Urinary bladder (tissue), 4 donors: Measurements from ENCODE around the gene HEATR1. TPM values are rescaled to one million over a fixed set of nuclear protein-coding genes. Genes with fewer than 3 reads are reported as not detected.

Source experiments
- DNase-seq: peaks from one replicate; pipeline ENCODE4 v3.0.0-alpha.2; 2015; ENCODE audit errors: extremely low spot score
- H3K27ac ChIP-seq: one replicate; pipeline ENCODE4 v1.5.1; 2013; ENCODE audit warnings: low read depth, mild to moderate bottlenecking, moderate library complexity
- H3K36me3 ChIP-seq: one replicate; pipeline ENCODE4 v1.6.1; 2013; ENCODE audit warnings: mild to moderate bottlenecking, moderate library complexity; ENCODE audit not compliant: insufficient read depth
- H3K4me1 ChIP-seq: one replicate; pipeline ENCODE4 v1.6.1; 2013; ENCODE audit warnings: mild to moderate bottlenecking, moderate library complexity; ENCODE audit not compliant: insufficient read depth
- H3K4me3 ChIP-seq: one replicate; pipeline ENCODE4 v1.5.1; 2013; ENCODE audit warnings: low read depth, low read length
- WGBS: extraction: QIAGEN DNeasy Blood & Tissue Kit; methylation state at CpG from one replicate; pipeline ENCODE4 v1.1.7; 2013; 5-methylcytosine and 5-hydroxymethylcytosine counted together
- polyA plus RNA-seq: library from polyadenylated mRNA; stranded (reverse); fragments of 200-250 nt; gene quantifications from one replicate; pipeline ENCODE4 v1.2.3, GENCODE V29; 2013
- total RNA-seq: library from RNA; depleted of rRNA; stranded (reverse); fragments of >200 nt; gene quantifications from one replicate; pipeline ENCODE4 v1.2.3, GENCODE V29; 2014
- donor health status: healthy with polysubstance abuse.
- donor health status: healthy.

The HEATR1 gene
- total and polyA plus RNA-seq, 2 donors, result 7.7 to 45.9 TPM

DNA sequence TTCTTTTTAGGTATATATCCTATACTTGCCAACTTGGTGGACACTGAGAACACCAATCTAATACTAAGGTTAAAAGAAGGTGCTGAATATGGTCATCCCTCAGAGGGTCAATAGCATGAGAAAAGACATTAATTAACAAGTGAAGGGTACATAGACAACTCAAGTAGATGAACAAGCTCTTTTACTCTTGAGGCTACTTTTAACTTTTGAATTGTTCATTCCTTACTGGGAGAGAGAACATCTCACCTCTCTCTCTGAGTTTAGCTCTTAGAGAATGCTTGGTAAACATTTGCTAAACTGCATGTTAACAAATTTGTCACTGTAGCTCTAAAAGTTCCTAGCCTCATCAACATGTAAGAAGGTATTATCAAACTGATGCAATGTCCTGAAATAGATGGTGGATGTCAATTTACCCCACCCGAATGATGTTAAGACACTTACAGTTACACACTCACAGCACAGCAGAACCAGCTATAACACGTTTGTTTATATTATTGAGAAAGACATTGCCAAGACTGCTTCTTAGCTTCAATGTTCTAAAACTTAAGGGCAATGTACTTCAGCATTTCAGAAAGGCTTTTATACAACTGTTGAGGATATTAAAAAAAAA, 35.9 kb downstream of the HEATR1 start:
- Histone ChIP-seq H3K27ac (no peak overlapping the region), H3K36me3 (peaks cover 13% of the 10 kb centered on the region), H3K4me1 (no peaks in the 10 kb centered on the region), H3K4me3 (no peak overlapping the region)
- 72% methylated on average over 2 of the region's 2 CpGs for WGBS
- DNase-seq, result no peak

DNA sequence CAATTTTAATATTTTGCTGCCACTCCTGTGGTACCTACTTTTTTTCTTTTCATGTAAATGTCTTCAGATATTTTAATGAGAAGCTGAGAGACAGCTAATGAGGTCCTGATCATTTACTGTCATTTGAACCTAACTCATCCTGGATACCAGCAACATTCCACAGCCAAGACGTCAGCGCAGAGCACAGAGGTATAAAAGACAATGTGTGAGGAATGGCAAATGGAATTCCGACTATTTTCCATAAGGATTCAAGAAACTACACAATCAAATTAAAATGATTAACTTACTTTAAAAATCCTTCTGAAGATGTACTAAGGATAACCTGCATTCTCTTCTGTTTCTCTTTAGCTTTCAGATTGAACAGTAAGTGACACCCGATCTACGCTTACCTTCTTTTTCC, 38.8 kb downstream of the HEATR1 start:
- H3K4me3 ChIP-seq, result no peak overlapping the region
- H3K27ac ChIP-seq, result no peak overlapping the region
- 94% methylated on average over 5 of the region's 5 CpGs for WGBS
- H3K36me3 ChIP-seq, result peaks cover 7% of the 10 kb centered on the region
- H3K4me1 ChIP-seq, result no peaks in the 10 kb centered on the region
- no peak for DNase-seq

DNA sequence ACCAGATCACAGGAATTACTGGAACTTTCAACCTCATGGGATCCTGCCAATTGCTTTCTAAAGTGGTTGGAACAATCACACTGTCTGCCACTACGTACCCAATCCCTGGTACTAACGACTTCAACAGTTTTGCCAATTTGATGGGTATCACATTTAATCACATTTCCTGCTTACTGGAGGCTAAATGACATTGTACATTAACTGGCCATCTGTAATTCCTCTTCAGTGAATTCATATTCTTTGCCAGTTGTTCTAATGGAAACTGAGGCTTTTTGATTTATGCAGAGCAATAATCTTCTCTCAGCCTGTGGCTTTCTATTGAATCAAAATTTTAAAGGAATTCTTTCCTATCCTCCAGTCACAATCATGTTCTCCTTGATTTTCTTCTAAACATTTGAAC, 42.3 kb downstream of the HEATR1 start:
- peaks cover 15% of the 10 kb centered on the region for H3K36me3 ChIP-seq
- 86% methylated on average over 2 of the region's 2 CpGs for WGBS
- H3K4me1 ChIP-seq, result no peaks in the 10 kb centered on the region
- H3K4me3 ChIP-seq, result no peak overlapping the region
- no peak for DNase-seq
- H3K27ac ChIP-seq, result no peak overlapping the region

DNA sequence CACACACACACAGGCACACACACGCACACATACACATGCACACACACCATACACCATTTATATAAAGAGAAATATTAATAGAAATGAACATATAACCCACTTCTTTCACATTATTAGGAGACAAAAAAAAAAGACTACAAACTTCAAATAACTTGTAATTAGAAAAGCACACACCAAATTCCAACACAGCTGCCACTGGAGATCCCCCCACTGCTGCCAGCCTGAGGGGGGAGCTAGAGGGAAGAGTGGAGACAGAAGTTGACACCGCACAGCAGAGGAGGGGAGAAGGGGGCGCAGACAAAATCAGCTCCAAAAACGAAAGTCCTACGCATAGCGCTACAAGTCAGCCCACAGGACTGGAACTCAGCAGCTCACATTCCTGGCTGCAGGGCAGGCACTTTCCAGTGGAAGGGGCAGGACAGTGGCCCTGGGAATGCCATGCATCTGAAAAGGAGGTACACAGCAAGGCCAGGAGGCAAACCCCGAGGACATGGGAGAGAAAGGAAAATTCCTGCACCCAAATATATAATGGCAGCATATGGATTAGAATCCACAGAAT, 44.0 kb downstream of the HEATR1 start:
- DNase-seq, result no peak
- peaks cover 12% of the 10 kb centered on the region for H3K36me3 ChIP-seq
- no peak overlapping the region for H3K4me3 ChIP-seq
- 91% methylated on average over 7 of the region's 7 CpGs for WGBS
- H3K4me1 ChIP-seq, result no peaks in the 10 kb centered on the region
- H3K27ac ChIP-seq, result no peak overlapping the region

DNA sequence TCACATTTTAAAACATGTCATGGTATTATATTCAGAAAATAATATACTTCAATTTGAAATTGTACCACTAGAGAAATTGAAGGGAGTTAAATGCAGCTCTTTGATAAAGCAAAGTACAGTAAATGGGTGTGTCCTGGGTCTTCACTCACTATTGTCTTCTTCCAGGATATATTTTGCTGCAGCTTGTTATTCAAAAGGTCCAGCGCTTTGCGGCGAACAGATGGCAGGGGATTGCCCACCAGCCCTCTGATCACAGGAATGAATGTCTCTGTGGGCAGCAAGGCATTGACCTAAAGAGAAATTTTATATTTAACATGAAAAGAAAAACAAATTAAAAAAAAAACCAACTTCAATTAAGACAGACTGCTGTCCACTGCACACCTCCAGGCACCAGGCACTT, 45.5 kb downstream of the HEATR1 start:
- 99% methylated on average over 3 of the region's 3 CpGs for WGBS
- Histone ChIP-seq H3K27ac (no peak overlapping the region), H3K4me3 (no peak overlapping the region), H3K36me3 (peaks cover 12% of the 10 kb centered on the region), H3K4me1 (no peaks in the 10 kb centered on the region)
- no peak for DNase-seq

DNA sequence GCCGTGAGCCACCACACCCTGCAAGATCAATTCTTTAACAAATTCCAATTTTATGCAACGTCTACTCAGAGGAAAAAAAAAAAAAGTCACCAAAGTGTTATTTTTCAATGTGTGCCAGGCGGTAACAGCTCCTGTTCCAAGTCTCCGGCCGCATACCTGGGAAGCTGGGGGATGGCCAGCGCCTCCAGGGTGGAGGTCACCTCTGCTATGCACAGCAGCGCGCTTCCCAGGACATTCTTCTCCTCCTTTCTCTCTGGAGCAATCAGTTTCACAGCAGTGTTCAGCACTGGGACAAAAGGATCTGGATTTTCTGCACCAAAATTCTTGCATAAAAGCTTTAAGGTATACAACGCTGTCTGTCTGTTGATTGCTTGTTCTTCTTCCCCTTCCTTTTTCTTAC, 46.2 kb downstream of the HEATR1 start:
- Histone ChIP-seq H3K4me3 (no peak overlapping the region), H3K27ac (no peak overlapping the region), H3K4me1 (no peaks in the 10 kb centered on the region), H3K36me3 (peaks cover 14% of the 10 kb centered on the region)
- no peak for DNase-seq
- WGBS, result 91% methylated on average over 9 of the region's 9 CpGs

DNA sequence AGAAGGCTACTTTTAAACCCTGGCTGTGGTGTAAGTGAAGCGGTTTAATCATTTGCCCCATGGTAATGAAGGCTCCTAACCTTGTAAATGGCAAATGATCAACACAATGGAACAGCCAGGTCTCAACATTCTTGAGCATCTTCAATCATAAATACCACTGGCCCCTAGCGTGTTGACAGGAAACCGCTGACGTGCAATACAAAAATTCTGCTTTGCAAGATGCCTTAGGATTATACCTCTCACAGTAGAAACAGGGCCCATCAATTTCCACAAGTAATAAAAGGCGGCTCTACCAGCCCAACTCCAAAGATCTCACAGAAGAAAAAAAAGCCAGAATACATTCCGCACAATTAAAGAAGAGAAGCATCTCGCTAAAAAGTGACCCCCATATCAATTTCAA, 47.7 kb downstream of the HEATR1 start:
- 84% methylated on average over 7 of the region's 7 CpGs for WGBS
- no peak overlapping the region for H3K4me3 ChIP-seq
- H3K4me1 ChIP-seq, result no peaks in the 10 kb centered on the region
- H3K36me3 ChIP-seq, result peaks cover 14% of the 10 kb centered on the region
- no peak overlapping the region for H3K27ac ChIP-seq
- DNase-seq, result no peak

DNA sequence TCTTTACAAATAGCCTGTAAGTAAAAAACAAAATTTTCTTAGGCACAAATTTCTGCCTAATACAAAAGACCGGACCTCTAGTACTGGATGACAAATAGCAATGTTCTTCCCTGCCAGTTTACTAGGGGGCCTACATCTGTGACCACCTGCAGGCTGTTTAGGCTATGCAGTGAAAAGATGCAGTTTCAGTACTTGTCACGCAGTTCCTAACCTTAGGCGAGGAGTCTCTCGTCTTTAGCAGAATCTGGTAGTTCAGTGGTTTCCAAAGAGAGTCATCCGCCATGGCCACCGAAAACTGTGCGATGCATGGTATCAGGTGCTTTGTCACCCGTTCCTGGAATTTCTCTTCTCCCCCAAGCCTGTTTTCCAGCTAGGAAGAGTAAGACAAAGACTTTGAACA, 50.9 kb downstream of the HEATR1 start:
- WGBS, result 80% methylated on average over 8 of the region's 8 CpGs
- Histone ChIP-seq H3K4me3 (no peak overlapping the region), H3K36me3 (peaks cover 19% of the 10 kb centered on the region), H3K27ac (no peak overlapping the region), H3K4me1 (no peaks in the 10 kb centered on the region)
- DNase-seq, result no peak

DNA sequence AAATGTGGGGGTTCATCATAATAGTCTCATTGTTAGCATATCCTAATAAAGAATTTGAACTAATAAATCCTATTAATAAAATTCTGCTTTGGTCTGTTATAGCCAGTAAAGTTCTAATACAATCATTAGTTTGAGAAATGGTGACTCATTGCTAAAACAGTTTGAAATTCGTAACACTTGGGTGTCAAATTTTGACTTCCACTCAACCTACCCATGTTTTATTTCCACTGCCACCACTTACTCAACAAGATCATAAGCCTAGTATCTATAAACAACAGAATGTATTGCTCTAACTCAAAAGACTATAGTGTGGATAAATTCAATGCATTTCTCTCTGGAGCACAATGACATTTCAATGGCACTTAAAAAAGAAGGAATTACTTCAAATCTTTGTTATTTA, 51.4 kb downstream of the HEATR1 start:
- DNase-seq, result no peak
- Histone ChIP-seq H3K4me3 (no peak overlapping the region), H3K27ac (no peak overlapping the region), H3K4me1 (no peaks in the 10 kb centered on the region), H3K36me3 (peaks cover 16% of the 10 kb centered on the region)
- 46% methylated on average over 1 of the region's 1 CpG for WGBS

DNA sequence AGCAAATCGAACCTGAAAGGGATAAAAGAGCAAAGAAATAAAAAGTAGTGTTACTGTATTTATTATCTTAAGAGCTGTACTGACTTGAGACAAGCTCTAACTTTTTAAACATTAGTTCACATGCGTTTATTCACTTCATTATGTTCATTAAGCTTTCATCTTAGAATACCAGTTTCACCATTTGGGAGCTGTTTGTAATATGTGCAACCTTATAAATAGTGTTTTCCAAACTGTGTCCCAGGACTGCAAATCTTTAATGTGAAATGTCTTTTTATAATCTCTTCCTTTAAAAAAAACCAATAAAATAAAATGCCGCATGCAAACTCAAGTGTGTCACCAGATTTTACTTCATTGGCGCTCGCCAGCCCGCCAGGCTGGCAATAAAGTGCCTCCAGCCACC, 52.2 kb downstream of the HEATR1 start:
- DNase-seq, result no peak
- Histone ChIP-seq H3K27ac (no peak overlapping the region), H3K4me3 (no peak overlapping the region), H3K36me3 (peaks cover 10% of the 10 kb centered on the region), H3K4me1 (no peaks in the 10 kb centered on the region)
- WGBS, result 81% methylated on average over 6 of the region's 6 CpGs

DNA sequence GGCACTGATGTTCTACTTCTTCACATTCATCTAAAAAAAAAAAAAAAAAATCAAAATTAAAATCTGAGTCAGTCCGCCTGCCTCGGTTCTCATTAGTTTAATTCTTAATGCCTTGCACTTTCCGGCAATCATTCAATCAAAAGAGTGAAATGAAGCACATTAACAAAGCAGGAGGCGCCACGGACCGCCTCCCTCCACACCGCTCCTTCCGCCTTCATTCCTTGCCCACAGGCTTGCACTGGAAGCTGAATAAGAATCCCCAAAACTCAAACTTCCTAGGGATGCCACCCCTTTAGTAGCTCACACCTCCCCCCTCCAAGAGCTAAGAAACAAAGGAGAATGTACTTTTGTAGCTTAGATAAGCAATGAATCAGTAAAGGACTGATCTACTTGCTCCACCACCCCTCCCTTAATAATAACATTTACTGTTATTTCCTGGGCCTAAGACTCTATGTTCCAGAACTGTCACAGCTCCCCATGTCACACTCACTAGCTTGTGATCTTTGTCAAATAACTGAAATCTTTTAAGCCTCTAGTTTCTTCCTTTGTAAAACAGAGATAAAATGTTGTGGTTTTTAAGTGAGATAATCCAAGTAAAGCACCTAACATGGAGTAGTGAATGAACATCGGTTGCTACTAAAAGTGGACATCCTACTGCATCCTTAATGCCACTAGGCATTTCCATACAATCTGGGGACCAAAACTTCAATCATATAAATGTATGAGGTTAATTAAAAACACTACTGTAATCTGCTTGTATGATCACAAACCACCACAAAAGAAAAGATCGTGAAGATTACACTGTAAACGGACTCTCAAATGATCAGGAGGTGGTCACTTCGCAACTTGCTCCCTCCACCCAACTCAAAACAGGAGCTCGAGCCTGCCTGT, 53.1 kb downstream of the HEATR1 start:
- no peak overlapping the region for H3K4me3 ChIP-seq
- DNase-seq, result no peak
- H3K36me3 ChIP-seq, result peaks cover 9% of the 10 kb centered on the region
- no peak overlapping the region for H3K27ac ChIP-seq
- WGBS, result 78% methylated on average over 13 of the region's 13 CpGs
- H3K4me1 ChIP-seq, result no peaks in the 10 kb centered on the region

DNA sequence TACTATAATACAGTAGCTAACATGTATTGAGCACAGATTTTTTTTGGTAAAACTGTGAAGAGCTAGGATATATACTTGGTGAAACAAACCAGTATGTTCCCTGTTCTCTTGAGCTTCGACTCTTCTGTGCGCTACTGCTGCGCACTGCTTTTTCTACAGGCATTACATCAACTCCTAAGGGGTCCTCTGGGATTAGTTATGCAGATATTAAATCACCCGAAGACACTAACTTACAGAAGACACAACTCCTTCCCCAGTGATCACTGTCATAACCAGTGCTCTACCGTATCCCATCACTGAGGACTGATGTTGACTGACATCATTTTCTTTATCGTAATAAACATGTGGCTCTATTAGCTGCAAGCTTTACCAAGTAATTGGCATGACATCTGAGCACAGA, 55.9 kb downstream of the HEATR1 start:
- H3K4me1 ChIP-seq, result no peaks in the 10 kb centered on the region
- peaks cover 9% of the 10 kb centered on the region for H3K36me3 ChIP-seq
- WGBS, result 81% methylated on average over 6 of the region's 6 CpGs
- H3K27ac ChIP-seq, result no peak overlapping the region
- no peak for DNase-seq
- H3K4me3 ChIP-seq, result no peak overlapping the region

DNA sequence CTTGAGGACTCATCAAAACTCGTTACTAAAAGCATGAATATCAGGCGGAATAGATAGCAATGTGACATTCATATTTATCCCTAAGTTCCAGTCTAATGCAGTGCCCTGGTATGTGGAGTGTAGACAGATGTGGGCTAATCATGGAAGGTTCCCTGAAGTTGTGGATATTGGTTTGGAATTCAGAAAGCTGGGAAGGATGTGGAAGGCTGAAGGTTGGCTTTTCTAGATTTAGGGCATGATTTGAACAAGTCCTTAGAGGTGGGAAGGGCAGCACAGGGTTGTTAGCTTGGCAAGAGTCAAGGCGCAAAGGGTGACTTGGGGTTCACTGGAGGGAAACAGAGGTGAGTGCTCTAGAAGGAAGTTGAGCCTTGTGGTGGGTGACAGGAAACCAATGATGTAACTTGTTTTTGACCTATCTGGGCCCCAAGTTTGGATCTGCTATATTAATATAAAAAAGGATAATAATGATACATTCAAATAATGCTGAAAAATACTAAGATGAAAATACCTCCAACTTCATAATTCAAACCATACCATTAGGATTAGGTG, 58.6 kb downstream of the HEATR1 start:
- H3K27ac ChIP-seq, result no peak overlapping the region
- H3K36me3 ChIP-seq, result peaks cover 9% of the 10 kb centered on the region
- WGBS, result 74% methylated on average over 3 of the region's 3 CpGs
- no peaks in the 10 kb centered on the region for H3K4me1 ChIP-seq
- H3K4me3 ChIP-seq, result no peak overlapping the region
- no peak for DNase-seq
